ENCODE measurements around the gene IRS2. TPM values are rescaled to one million over a fixed set of nuclear protein-coding genes. Genes with fewer than 3 reads are reported as not detected.
"Not testable (repeated sequence)": the region's sequence is repeated elsewhere in the genome, so short reads cannot be mapped to it uniquely, and the experiment has no call there.

Gene IRS2
- total RNA-seq, 1 experiment from 2014 or later: 2.2 TPM

GRCh38 chr13:109744512-109745051 lies 41.8 kb downstream of the IRS2 start:
- Histone ChIP-seq H3K27me3 (no peaks in the 10 kb centered on the region), H3K4me1 (peaks cover 3% of the 10 kb centered on the region; the same call in 1 of the 2 replicates), H3K27ac (no peak overlapping the region), H3K9me3 (replicated peaks) (no peaks in the 10 kb centered on the region), H3K36me3 (no peaks in the 10 kb centered on the region), H3K4me3 (no peak overlapping the region)
- DNase-seq: peak in 1 of 2 experiments; percentile 27

- H3K4me1 ChIP-seq: peaks cover 3% of the 10 kb centered on the region; the same call in 1 of the 2 replicates
- H3K27me3 ChIP-seq: no peaks in the 10 kb centered on the region
- H3K4me3 ChIP-seq: no peak overlapping the region
- H3K27ac ChIP-seq: no peak overlapping the region
- H3K9me3 ChIP-seq (replicated peaks): no peaks in the 10 kb centered on the region
- DNase-seq: no peak
- no peaks in the 10 kb centered on the region for H3K36me3 ChIP-seq
Observed at GRCh38 chr13:109743706-109744453, 42.5 kb downstream of the IRS2 start.

- Histone ChIP-seq H3K27me3 (no peaks in the 10 kb centered on the region), H3K36me3 (no peaks in the 10 kb centered on the region), H3K27ac (no peak overlapping the region), H3K9me3 (replicated peaks) (no peaks in the 10 kb centered on the region), H3K4me1 (peaks cover 3% of the 10 kb centered on the region; the same call in 1 of the 2 replicates), H3K4me3 (no peak overlapping the region)
- no peak for DNase-seq
Observed at GRCh38 chr13:109741966-109742365, 44.4 kb downstream of the IRS2 start.

GRCh38 chr13:109740721-109741120 lies 45.7 kb downstream of the IRS2 start:
- H3K4me1 ChIP-seq: peaks cover 3% of the 10 kb centered on the region; the same call in 1 of the 2 replicates
- H3K36me3 ChIP-seq: no peaks in the 10 kb centered on the region
- H3K4me3 ChIP-seq: no peak overlapping the region
- no peak overlapping the region for H3K27ac ChIP-seq
- DNase-seq: no peak
- no peaks in the 10 kb centered on the region for H3K27me3 ChIP-seq
- H3K9me3 ChIP-seq (replicated peaks): no peaks in the 10 kb centered on the region

GRCh38 chr13:109740121-109740520 lies 46.3 kb downstream of the IRS2 start:
- Histone ChIP-seq H3K27me3 (no peaks in the 10 kb centered on the region), H3K4me1 (peaks cover 3% of the 10 kb centered on the region; the same call in 1 of the 2 replicates), H3K27ac (no peak overlapping the region), H3K9me3 (replicated peaks) (no peaks in the 10 kb centered on the region), H3K36me3 (no peaks in the 10 kb centered on the region), H3K4me3 (no peak overlapping the region)
- no peak for DNase-seq

GRCh38 chr13:109738298-109738746 lies 48.1 kb downstream of the IRS2 start:
- peaks cover 6% of the 10 kb centered on the region for H3K4me1 ChIP-seq
- no peaks in the 10 kb centered on the region for H3K27me3 ChIP-seq
- H3K27ac ChIP-seq: no peak overlapping the region
- DNase-seq: no peak
- H3K9me3 ChIP-seq (replicated peaks): no peaks in the 10 kb centered on the region
- H3K36me3 ChIP-seq: no peaks in the 10 kb centered on the region
- no peak overlapping the region for H3K4me3 ChIP-seq

GRCh38 chr13:109737606-109738005 lies 48.8 kb downstream of the IRS2 start:
- no peaks in the 10 kb centered on the region for H3K27me3 ChIP-seq
- peaks cover 6% of the 10 kb centered on the region for H3K4me1 ChIP-seq
- no peak overlapping the region for H3K4me3 ChIP-seq
- H3K36me3 ChIP-seq: no peaks in the 10 kb centered on the region
- no peak overlapping the region for H3K27ac ChIP-seq
- H3K9me3 ChIP-seq (replicated peaks): no peaks in the 10 kb centered on the region
- DNase-seq: peak in 1 of 2 experiments; percentile 13

GRCh38 chr13:109737046-109737573 lies 49.3 kb downstream of the IRS2 start:
- Histone ChIP-seq H3K4me1 (peaks cover 6% of the 10 kb centered on the region), H3K36me3 (no peaks in the 10 kb centered on the region), H3K27ac (no peak overlapping the region), H3K27me3 (no peaks in the 10 kb centered on the region), H3K4me3 (no peak overlapping the region), H3K9me3 (replicated peaks) (no peaks in the 10 kb centered on the region)
- no peak for DNase-seq

GRCh38 chr13:109735436-109735966 lies 50.9 kb downstream of the IRS2 start:
- Histone ChIP-seq H3K4me3 (no peak overlapping the region), H3K27ac (no peak overlapping the region), H3K9me3 (replicated peaks) (no peaks in the 10 kb centered on the region), H3K27me3 (no peaks in the 10 kb centered on the region), H3K36me3 (no peaks in the 10 kb centered on the region), H3K4me1 (peaks cover 6% of the 10 kb centered on the region)
- no peak for DNase-seq

- Histone ChIP-seq H3K36me3 (no peaks in the 10 kb centered on the region), H3K4me1 (peaks cover 6% of the 10 kb centered on the region), H3K27me3 (no peaks in the 10 kb centered on the region), H3K9me3 (replicated peaks) (no peaks in the 10 kb centered on the region), H3K27ac (no peak overlapping the region), H3K4me3 (no peak overlapping the region)
- peak; percentile 87 to 92 for DNase-seq
Observed at GRCh38 chr13:109734002-109734785, 52.2 kb downstream of the IRS2 start.

GRCh38 chr13:109733550-109733949 lies 52.8 kb downstream of the IRS2 start:
- H3K36me3 ChIP-seq: no peaks in the 10 kb centered on the region
- no peak overlapping the region for H3K4me3 ChIP-seq
- H3K27ac ChIP-seq: no peak overlapping the region
- H3K27me3 ChIP-seq: no peaks in the 10 kb centered on the region
- no peak for DNase-seq
- no peaks in the 10 kb centered on the region for H3K9me3 ChIP-seq (replicated peaks)
- peaks cover 6% of the 10 kb centered on the region for H3K4me1 ChIP-seq

GRCh38 chr13:109732470-109733170 lies 53.8 kb downstream of the IRS2 start:
- H3K4me3 ChIP-seq; H3K27ac ChIP-seq; H3K4me1 ChIP-seq; H3K9me3 ChIP-seq (replicated peaks); H3K36me3 ChIP-seq; H3K27me3 ChIP-seq; DNase-seq: not testable (repeated sequence)

GRCh38 chr13:109730812-109731335 lies 55.5 kb downstream of the IRS2 start:
- Histone ChIP-seq H3K9me3 (replicated peaks) (no peaks in the 10 kb centered on the region), H3K27me3 (no peaks in the 10 kb centered on the region), H3K27ac (no peak overlapping the region), H3K36me3 (no peaks in the 10 kb centered on the region), H3K4me3 (no peak overlapping the region), H3K4me1 (peaks cover 9% of the 10 kb centered on the region)
- no peak for DNase-seq
